ENCODE measurements around the gene TRPC4. TPM values are rescaled to one million over a fixed set of nuclear protein-coding genes. Genes with fewer than 3 reads are reported as not detected.
"Not testable (repeated sequence)": the region's sequence is repeated elsewhere in the genome, so short reads cannot be mapped to it uniquely, and the experiment has no call there.

The TRPC4 gene
- total RNA-seq, 1 donor from 2014 or later = 6.1 TPM

DNA sequence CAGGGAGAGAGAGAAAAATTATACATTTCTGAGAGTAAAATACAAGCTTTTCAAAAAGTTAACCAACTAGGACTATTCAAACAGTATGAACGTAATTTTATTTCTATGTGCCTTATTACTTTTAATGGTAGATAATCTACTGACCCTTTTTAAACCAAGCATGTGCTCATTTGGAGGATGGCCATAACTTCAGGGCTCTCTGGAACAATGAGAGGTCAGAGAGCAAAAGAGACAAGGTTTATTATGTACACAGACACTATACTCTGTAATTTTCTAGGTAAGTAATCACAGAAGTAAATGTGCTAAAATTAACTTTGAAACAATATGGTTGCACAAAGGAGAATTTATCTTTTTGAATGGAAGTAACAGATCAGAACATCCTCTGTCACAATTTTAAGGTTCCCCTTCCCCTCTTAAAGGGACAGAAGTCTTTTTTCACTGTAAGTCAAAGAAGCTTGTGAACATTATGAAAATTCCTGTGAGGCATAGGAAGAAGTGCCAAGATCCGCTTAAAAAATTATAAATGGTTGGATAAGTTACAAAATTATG lies 272.0 kb downstream of the TRPC4 start:
- Mint-ChIP-seq H3K36me3 (peaks cover 4% of the 10 kb centered on the region), H3K4me1 (ENCODE audit: unreplicated experiment) (peaks cover 23% of the 10 kb centered on the region), H3K9me3 (no peaks in the 10 kb centered on the region), H3K4me3 (peak overlapping the region; percentile 81), H3K27me3 (no peaks in the 10 kb centered on the region), H3K27ac (no peak overlapping the region)
- DNase-seq (ENCODE audit: extremely low spot score, unreplicated experiment) = no peak
- TF ChIP-seq, protein P1, sequence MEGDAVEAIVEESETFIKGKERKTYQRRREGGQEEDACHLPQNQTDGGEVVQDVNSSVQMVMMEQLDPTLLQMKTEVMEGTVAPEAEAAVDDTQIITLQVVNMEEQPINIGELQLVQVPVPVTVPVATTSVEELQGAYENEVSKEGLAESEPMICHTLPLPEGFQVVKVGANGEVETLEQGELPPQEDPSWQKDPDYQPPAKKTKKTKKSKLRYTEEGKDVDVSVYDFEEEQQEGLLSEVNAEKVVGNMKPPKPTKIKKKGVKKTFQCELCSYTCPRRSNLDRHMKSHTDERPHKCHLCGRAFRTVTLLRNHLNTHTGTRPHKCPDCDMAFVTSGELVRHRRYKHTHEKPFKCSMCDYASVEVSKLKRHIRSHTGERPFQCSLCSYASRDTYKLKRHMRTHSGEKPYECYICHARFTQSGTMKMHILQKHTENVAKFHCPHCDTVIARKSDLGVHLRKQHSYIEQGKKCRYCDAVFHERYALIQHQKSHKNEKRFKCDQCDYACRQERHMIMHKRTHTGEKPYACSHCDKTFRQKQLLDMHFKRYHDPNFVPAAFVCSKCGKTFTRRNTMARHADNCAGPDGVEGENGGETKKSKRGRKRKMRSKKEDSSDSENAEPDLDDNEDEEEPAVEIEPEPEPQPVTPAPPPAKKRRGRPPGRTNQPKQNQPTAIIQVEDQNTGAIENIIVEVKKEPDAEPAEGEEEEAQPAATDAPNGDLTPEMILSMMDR (conservative IDR thresholded peaks at IDR 0.05) = no peak

DNA sequence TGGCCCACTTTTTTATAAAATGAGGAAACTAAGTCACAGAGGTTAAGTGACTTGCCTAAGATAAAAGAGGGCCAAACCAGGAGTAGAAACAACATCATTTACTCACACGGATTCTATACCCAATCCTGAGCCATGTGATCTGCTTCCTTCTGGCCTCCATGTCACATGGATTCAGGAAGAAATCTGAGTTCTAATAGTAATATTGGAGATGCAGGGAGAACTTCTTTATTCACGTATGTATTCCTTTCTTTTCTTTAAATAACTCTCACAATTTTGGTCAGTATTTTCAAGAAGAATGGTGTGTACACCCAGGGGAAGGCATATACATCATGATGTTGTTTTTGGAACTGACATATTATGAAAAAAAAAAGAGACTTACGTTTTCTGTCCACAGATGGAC lies 272.8 kb downstream of the TRPC4 start:
- peaks cover 4% of the 10 kb centered on the region for H3K36me3 Mint-ChIP-seq
- H3K27ac Mint-ChIP-seq = no peak overlapping the region
- peaks cover 19% of the 10 kb centered on the region for H3K4me1 Mint-ChIP-seq (ENCODE audit: unreplicated experiment)
- peak overlapping the region; percentile 81 for H3K4me3 Mint-ChIP-seq
- H3K9me3 Mint-ChIP-seq = no peaks in the 10 kb centered on the region
- no peak for DNase-seq (ENCODE audit: extremely low spot score, unreplicated experiment)
- no peaks in the 10 kb centered on the region for H3K27me3 Mint-ChIP-seq
- TF ChIP-seq, protein P1 (conservative IDR thresholded peaks at IDR 0.05) = no peak

DNA sequence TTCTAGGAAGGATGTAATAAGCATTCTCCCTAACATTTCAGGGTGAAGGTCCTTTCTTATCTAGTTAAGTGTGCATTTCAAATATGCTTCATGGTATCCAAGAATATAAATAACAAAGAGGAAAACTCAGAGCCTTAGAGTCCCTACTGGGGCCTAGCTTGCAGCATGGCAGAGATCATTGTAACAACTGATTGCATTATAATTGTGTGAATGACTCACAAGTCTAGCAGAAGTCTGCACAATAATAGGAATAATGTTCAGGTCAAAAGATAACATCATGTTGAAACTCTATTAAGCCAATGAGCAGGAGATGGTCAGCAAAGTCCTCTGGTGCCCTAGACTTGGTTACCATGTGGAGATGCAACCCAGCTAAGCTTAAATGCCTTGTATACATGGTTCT lies 274.4 kb downstream of the TRPC4 start:
- Mint-ChIP-seq H3K4me1 (ENCODE audit: unreplicated experiment) (peaks cover 8% of the 10 kb centered on the region), H3K27ac (no peak overlapping the region), H3K9me3 (no peaks in the 10 kb centered on the region), H3K4me3 (peak overlapping the region; percentile 49), H3K36me3 (peaks cover 4% of the 10 kb centered on the region), H3K27me3 (no peaks in the 10 kb centered on the region)
- no peak for DNase-seq (ENCODE audit: extremely low spot score, unreplicated experiment)
- TF ChIP-seq, protein P1 (conservative IDR thresholded peaks at IDR 0.05) = no peak

DNA sequence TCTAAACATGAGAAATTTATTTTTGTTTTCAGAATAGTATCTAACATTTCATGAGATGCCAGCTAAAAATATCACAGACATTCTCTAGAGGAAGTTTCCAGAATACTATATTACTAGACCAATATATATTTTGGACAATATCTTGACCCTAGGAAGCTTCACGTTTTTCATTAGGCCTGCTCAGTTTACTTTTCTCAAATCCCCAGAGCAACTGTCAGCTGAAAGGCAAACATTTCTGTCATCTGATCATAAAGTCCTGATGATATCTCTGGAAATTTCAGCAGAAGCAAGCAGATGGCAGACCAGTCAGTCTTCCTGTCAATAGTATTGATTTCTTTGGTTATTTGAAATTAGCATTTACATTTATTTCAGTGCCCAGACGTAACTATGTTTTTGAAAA lies 275.0 kb downstream of the TRPC4 start:
- Mint-ChIP-seq H3K36me3 (peaks cover 4% of the 10 kb centered on the region), H3K27me3 (no peaks in the 10 kb centered on the region), H3K9me3 (no peaks in the 10 kb centered on the region), H3K4me3 (peak overlapping the region; percentile 26), H3K27ac (no peak overlapping the region), H3K4me1 (ENCODE audit: unreplicated experiment) (peaks cover 8% of the 10 kb centered on the region)
- TF ChIP-seq, protein P1 (conservative IDR thresholded peaks at IDR 0.05) = no peak
- no peak for DNase-seq (ENCODE audit: extremely low spot score, unreplicated experiment)

DNA sequence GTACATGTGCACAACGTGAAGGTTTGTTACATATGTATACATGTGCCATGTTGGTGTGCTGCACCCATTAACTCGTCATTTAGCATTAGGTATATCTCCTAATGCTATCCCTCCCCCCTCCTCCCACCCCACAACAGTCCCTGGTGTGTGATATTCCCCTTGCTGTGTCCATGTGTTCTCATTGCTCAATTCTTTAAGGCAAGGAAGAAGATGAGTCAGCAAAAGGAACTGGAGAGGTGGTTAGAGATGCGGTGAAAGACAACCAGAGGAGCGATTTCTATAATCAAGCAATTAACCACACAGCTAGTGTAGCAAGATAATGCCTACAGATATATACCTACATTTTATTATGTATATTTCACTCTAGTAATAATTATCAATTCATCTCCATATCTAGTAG lies 280.2 kb downstream of the TRPC4 start:
- not testable (repeated sequence) for H3K4me3 Mint-ChIP-seq; H3K27ac Mint-ChIP-seq; H3K9me3 Mint-ChIP-seq; H3K4me1 Mint-ChIP-seq (ENCODE audit: unreplicated experiment); H3K36me3 Mint-ChIP-seq; DNase-seq (ENCODE audit: extremely low spot score, unreplicated experiment); H3K27me3 Mint-ChIP-seq

DNA sequence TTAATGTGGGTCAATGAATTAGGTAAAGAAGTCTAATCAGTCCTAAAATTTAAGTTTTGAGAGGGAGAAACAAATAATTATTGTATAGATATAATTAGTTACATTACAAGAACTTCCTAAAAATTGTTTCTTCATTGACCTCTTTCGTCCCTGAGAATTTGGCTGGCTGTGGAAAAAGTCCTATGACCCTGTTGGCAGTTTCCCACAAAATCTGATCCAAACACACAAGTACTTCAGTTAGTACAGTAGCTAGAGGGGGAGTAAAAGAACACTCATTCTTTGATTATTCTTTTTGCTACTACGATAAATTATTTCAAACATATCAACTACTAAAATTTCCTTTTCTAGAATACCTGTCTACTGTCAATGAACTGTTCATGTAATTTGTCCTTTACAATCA lies 282.3 kb downstream of the TRPC4 start:
- Mint-ChIP-seq H3K36me3 (peaks cover 8% of the 10 kb centered on the region), H3K27ac (no peak overlapping the region), H3K4me1 (ENCODE audit: unreplicated experiment) (no peaks in the 10 kb centered on the region), H3K27me3 (no peaks in the 10 kb centered on the region), H3K9me3 (no peaks in the 10 kb centered on the region), H3K4me3 (no peak overlapping the region)
- TF ChIP-seq, protein P1 (conservative IDR thresholded peaks at IDR 0.05) = no peak
- no peak for DNase-seq (ENCODE audit: extremely low spot score, unreplicated experiment)

Measured in type B pancreatic cell (in vitro differentiated cells).